HepG2 (cell line): ENCODE measurements around the gene DOCK3. TPM values are rescaled to one million over a fixed set of nuclear protein-coding genes. Genes with fewer than 3 reads are reported as not detected.

ENCODE experiments used
- ATAC-seq: fragments of 200-7000 bp; cut with Tn5 transposase; 3 replicates; pipeline ENCODE4 v1.9.1; 2020; ENCODE audit warnings: mild to moderate bottlenecking, moderate library complexity
- BruUV-seq: library from RNA; stranded (reverse); fragments of 400-500 nt; replicated peaks from 2 replicates; lab custom pipeline; 2021; lab: Mats Ljungman, UMichigan
- CTCF ChIA-PET: fragments of 300-600 bp; formaldehyde crosslinking; extraction: SDS; loops from one replicate; lab custom pipeline; 2021; ENCODE audit warnings: low total read pairs, inconsistent platforms, low intra/inter-chr PET ratio; lab: Yijun Ruan, JAX
- POLR2A ChIA-PET: fragments of 350-600 bp; sonication (Branson Sonifier 250); formaldehyde crosslinking; loops from one replicate; lab custom pipeline; 2020; ENCODE audit warnings: antibody characterized with exemption, inconsistent platforms; lab: Yijun Ruan, JAX
- DNase-seq: peaks from one replicate; pipeline ENCODE4 v3.0.0-alpha.2; 2015; ENCODE audit warnings: low spot score
- FAIRE-seq: peaks from 3 replicates; lab custom pipeline; 2011; peaks lifted over from hg19 to GRCh38; lab: Jason Lieb, UNC
- H2AFZ ChIP-seq: one replicate; pipeline ENCODE4 v1.6.1; 2011; ENCODE audit warnings: low read length, inconsistent platforms
- H3K27ac ChIP-seq: fragments of 300-600 bp; 3 replicates; pipeline ENCODE4 v1.8.0; 2011; ENCODE audit warnings: mixed run types, mild to moderate bottlenecking, mixed read lengths, low read length, inconsistent platforms; ENCODE audit not compliant: insufficient read depth; ENCODE audit errors: extremely low read length
- H3K27me3 ChIP-seq, 2 experiments: fragments of 200-600 bp in 1 of 2; 2 replicates in 1 of 2; 3 replicates in 1 of 2; pipeline versions ENCODE4 v1.6.0 to v1.8.0; 2011; ENCODE audit warnings: low read length in 2 of 2, mild to moderate bottlenecking in 2 of 2, moderate library complexity in 2 of 2, inconsistent platforms in 1 of 2; ENCODE audit not compliant: insufficient read depth in 2 of 2, control insufficient read depth in 1 of 2
- H3K36me3 ChIP-seq, 2 experiments: fragments of 200-600 bp in 1 of 2; replicated peaks in 1 of 2; 2 replicates in 1 of 2; 3 replicates in 1 of 2; pipeline versions ENCODE4 v1.5.1 to v1.8.0; 2011; ENCODE audit warnings: low read length in 2 of 2, inconsistent platforms in 1 of 2; ENCODE audit not compliant: insufficient read depth in 2 of 2, control insufficient read depth in 1 of 2
- H3K4me1 ChIP-seq: 2 replicates; pipeline ENCODE4 v1.5.1; 2012; ENCODE audit warnings: low read length, inconsistent platforms; ENCODE audit not compliant: insufficient read depth
- H3K4me2 ChIP-seq: 2 replicates; pipeline ENCODE4 v1.6.0; 2011; ENCODE audit warnings: low read depth, low read length, inconsistent platforms
- H3K4me3 ChIP-seq, 3 experiments: fragments of 200-600 bp in 1 of 3; sonication (generic), shearing (Covaris generic) in 1 of 3; replicated peaks in 1 of 3; 2 replicates each; pipeline ENCODE4 v1.5.1; 2011 to 2016; ENCODE audit warnings: low read length in 3 of 3, inconsistent platforms in 2 of 3, low read depth in 2 of 3, mild to moderate bottlenecking in 2 of 3, control low read depth in 1 of 3, mixed read lengths in 1 of 3; ENCODE audit not compliant: insufficient read depth in 1 of 3
- H3K79me2 ChIP-seq: one replicate; pipeline ENCODE4 v1.6.1; 2011; ENCODE audit warnings: low read length, inconsistent platforms; ENCODE audit not compliant: insufficient read depth
- H3K9ac ChIP-seq: 2 replicates; pipeline ENCODE4 v1.6.0; 2011; ENCODE audit warnings: mild to moderate bottlenecking, low read depth, low read length, inconsistent platforms; ENCODE audit not compliant: insufficient read depth
- H3K9me3 ChIP-seq: 2 replicates; pipeline ENCODE4 v1.5.1; 2012; ENCODE audit warnings: mild to moderate bottlenecking, low read length
- H4K20me1 ChIP-seq: 2 replicates; pipeline ENCODE4 v1.6.0; 2011; ENCODE audit warnings: inconsistent platforms, mild to moderate bottlenecking, low read length, moderate library complexity; ENCODE audit not compliant: insufficient read depth
- ADNP ChIP-seq: sonication (generic); formaldehyde crosslinking; IDR thresholded peaks from 2 replicates; pipeline ENCODE4 v1.4.0; 2020; ENCODE audit warnings: missing genetic modification reagents
- KDM1A ChIP-seq: IDR thresholded peaks from 2 replicates; pipeline ENCODE4 v1.6.1; 2016; ENCODE audit warnings: missing compliant biosample characterization
- KLF13 ChIP-seq: sonication (generic); formaldehyde crosslinking; IDR thresholded peaks from 2 replicates; pipeline ENCODE4 v1.4.0; 2020; ENCODE audit warnings: mild to moderate bottlenecking, missing genetic modification reagents
- MED1 ChIP-seq: sonication (generic); formaldehyde crosslinking; IDR thresholded peaks from 2 replicates; pipeline ENCODE4 v1.4.0; 2020; ENCODE audit warnings: missing genetic modification reagents
- MEIS2 ChIP-seq: sonication (generic); formaldehyde crosslinking; IDR thresholded peaks from 2 replicates; pipeline ENCODE4 v1.9.0; 2021; ENCODE audit warnings: mild to moderate bottlenecking, missing genetic modification reagents
- MIER2 ChIP-seq: IDR thresholded peaks from 2 replicates; pipeline ENCODE4 v1.6.1; 2016; ENCODE audit warnings: missing biosample characterization, missing genetic modification reagents
- RARA ChIP-seq: IDR thresholded peaks from 2 replicates; pipeline ENCODE4 v1.6.1; 2016; ENCODE audit warnings: missing genetic modification reagents, missing compliant biosample characterization
- STAT5B ChIP-seq: sonication (generic); formaldehyde crosslinking; IDR thresholded peaks from 2 replicates; pipeline ENCODE4 v1.4.0; 2020; ENCODE audit warnings: missing genetic modification reagents
- ZNF781 ChIP-seq: sonication (generic); formaldehyde crosslinking; IDR thresholded peaks from 2 replicates; pipeline ENCODE4 v1.5.1; 2020; ENCODE audit warnings: borderline replicate concordance, mild to moderate bottlenecking, missing genetic modification reagents; ENCODE audit errors: not compliant biosample characterization
- WGBS: methylation state at CpG from one replicate; pipeline ENCODE4 v1.1.6; 2017; ENCODE audit warnings: low lambda C conversion rate; 5-methylcytosine and 5-hydroxymethylcytosine counted together
- in situ Hi-C: cut with HindIII; loops from 2 replicates; pipeline ENCODE4 v1.10.0; 2017; ENCODE audit warnings: low pct_unique_long_range_greater_than_20kb; ENCODE audit not compliant: extremely low pct_ligation_motif_present
- intact Hi-C: fragments of 100-400 bp; cut with micrococcal nuclease; formaldehyde crosslinking; loops from one replicate; pipeline ENCODE4 v1.10.0; 2022; ENCODE audit not compliant: unreplicated experiment
- polyA plus RNA-seq, 8 experiments: library from polyadenylated mRNA; depleted of rRNA in 3 of 8; stranded (reverse) in 7 of 8; unstranded in 1 of 8; fragments of >200 nt; fragmentation: Illumina TruSeq in 4 of 8; extraction: Trizol in 4 of 8; gene quantifications; 2 replicates each; pipeline versions ENCODE4 v1.2.1 to v1.2.3, GENCODE V29; 2011 to 2016; ENCODE audit warnings: low read depth in 4 of 8, missing spikeins in 1 of 8, mixed read lengths in 1 of 8; ENCODE audit not compliant: insufficient read depth in 1 of 8
- total RNA-seq, 5 experiments: library from RNA; depleted of rRNA; stranded (reverse); fragments of >200 nt; fragmentation: Illumina TruSeq; extraction: Trizol; gene quantifications; 2 replicates each; pipeline ENCODE4 v1.2.3, GENCODE V29; 2016; ENCODE audit warnings: low read depth in 1 of 5
- TF ChIP-seq, protein P1 (sequence below): sonication (generic); formaldehyde crosslinking; IDR thresholded peaks from 2 replicates; pipeline ENCODE4 v1.4.0; 2020; ENCODE audit warnings: missing genetic modification reagents
- TF ChIP-seq, protein P2 (sequence below): sonication (generic); formaldehyde crosslinking; IDR thresholded peaks from 2 replicates; pipeline ENCODE4 v1.8.1; 2023; ENCODE audit warnings: missing genetic modification reagents, mild to moderate bottlenecking, borderline replicate concordance
- TF ChIP-seq, protein P3 (sequence below): sonication (generic); formaldehyde crosslinking; IDR thresholded peaks from 2 replicates; pipeline ENCODE4 v1.5.0; 2020; ENCODE audit warnings: missing genetic modification reagents, mild to moderate bottlenecking, borderline replicate concordance

DOCK3 gene
- total and polyA plus RNA-seq, 2 of the 13 experiments (the other 11 are each of a cell fraction or from before 2014, with no cell fraction given), result not detected

DNA sequence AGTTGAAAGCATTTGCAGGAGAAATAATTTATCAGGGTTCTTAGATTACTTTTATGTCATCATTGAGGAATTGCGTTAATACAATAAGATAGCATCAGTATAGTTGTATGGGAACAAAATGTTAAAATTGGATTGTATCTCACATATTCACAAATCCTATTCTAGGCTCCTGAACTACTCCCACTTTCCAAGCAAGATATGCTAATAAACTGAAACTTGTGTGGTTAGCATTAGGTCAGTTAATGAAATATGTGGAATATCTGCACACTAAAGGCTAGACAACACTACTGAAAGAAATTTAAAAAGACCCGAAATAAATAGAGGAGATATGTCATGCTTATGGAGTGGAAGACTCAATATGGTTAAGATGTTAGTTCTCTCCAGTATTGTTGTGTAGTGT lies 272.7 kb downstream of the DOCK3 start:
- CTCF ChIA-PET, result no interaction called here
- WGBS, result 0% methylated on average over 2 of the region's 2 CpGs
- ATAC-seq, result no peak

More for the DNA sequence above, 272.7 kb downstream of the DOCK3 start:
- no peak for FAIRE-seq
- Histone ChIP-seq H3K4me2 (no peak overlapping the region), H3K4me1 (no peaks in the 10 kb centered on the region), H3K9me3 (no peaks in the 10 kb centered on the region), H3K27ac (no peak overlapping the region), H3K4me3 (no peak overlapping the region), H3K9ac (no peak overlapping the region), H2AFZ (no peak overlapping the region), H4K20me1 (no peaks in the 10 kb centered on the region), H3K36me3 (no peaks in the 10 kb centered on the region), H3K79me2 (no peaks in the 10 kb centered on the region), H3K27me3 (no peaks in the 10 kb centered on the region)
- intact Hi-C loops, result no loop called here
- BruUV-seq, result no TSS peak
- TF ChIP-seq MIER2 (CRISPR knock-in tag) (no peak), ADNP (CRISPR knock-in tag) (no peak), KLF13 (CRISPR knock-in tag) (no peak), ZNF781 (no peak), STAT5B (CRISPR knock-in tag) (no peak), MED1 (no peak), KDM1A (CRISPR knock-in tag) (no peak), RARA (CRISPR knock-in tag) (no peak), MEIS2 (CRISPR knock-in tag) (no peak)
- TF ChIP-seq, protein P1, sequence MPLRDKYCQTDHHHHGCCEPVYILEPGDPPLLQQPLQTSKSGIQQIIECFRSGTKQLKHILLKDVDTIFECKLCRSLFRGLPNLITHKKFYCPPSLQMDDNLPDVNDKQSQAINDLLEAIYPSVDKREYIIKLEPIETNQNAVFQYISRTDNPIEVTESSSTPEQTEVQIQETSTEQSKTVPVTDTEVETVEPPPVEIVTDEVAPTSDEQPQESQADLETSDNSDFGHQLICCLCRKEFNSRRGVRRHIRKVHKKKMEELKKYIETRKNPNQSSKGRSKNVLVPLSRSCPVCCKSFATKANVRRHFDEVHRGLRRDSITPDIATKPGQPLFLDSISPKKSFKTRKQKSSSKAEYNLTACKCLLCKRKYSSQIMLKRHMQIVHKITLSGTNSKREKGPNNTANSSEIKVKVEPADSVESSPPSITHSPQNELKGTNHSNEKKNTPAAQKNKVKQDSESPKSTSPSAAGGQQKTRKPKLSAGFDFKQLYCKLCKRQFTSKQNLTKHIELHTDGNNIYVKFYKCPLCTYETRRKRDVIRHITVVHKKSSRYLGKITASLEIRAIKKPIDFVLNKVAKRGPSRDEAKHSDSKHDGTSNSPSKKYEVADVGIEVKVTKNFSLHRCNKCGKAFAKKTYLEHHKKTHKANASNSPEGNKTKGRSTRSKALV (CRISPR knock-in tag), result no peak
- TF ChIP-seq, protein P2, sequence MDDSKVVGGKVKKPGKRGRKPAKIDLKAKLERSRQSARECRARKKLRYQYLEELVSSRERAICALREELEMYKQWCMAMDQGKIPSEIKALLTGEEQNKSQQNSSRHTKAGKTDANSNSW (CRISPR knock-in tag), result no peak
- TF ChIP-seq, protein P3, sequence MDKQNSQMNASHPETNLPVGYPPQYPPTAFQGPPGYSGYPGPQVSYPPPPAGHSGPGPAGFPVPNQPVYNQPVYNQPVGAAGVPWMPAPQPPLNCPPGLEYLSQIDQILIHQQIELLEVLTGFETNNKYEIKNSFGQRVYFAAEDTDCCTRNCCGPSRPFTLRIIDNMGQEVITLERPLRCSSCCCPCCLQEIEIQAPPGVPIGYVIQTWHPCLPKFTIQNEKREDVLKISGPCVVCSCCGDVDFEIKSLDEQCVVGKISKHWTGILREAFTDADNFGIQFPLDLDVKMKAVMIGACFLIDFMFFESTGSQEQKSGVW, result no peak
- POLR2A ChIA-PET, result no interaction called here
- no peak for DNase-seq
- in situ Hi-C loops, result no loop called here
